HFF-Myc (cell line): ENCODE measurements around the gene MCM6.
"Not testable (repeated sequence)": the region's sequence is repeated elsewhere in the genome, so short reads cannot be mapped to it uniquely, and the experiment has no call there.

Source experiments
- DNase-seq: peaks from one replicate; pipeline ENCODE4 v3.0.0-alpha.2; 2011; ENCODE audit warnings: low read depth; ENCODE audit errors: extremely low read depth
- H3K4me3 ChIP-seq: replicated peaks from 2 replicates; pipeline ENCODE4 v1.5.1; 2011; ENCODE audit warnings: low read depth, mild to moderate bottlenecking, control low read depth, low read length
- TF ChIP-seq, protein P1 (sequence below): IDR thresholded peaks from 2 replicates; pipeline ENCODE4 v1.5.1; 2012; ENCODE audit warnings: mild to moderate bottlenecking, low read depth, low read length, control low read depth; ENCODE audit errors: missing control alignments

The MCM6 gene

DNA sequence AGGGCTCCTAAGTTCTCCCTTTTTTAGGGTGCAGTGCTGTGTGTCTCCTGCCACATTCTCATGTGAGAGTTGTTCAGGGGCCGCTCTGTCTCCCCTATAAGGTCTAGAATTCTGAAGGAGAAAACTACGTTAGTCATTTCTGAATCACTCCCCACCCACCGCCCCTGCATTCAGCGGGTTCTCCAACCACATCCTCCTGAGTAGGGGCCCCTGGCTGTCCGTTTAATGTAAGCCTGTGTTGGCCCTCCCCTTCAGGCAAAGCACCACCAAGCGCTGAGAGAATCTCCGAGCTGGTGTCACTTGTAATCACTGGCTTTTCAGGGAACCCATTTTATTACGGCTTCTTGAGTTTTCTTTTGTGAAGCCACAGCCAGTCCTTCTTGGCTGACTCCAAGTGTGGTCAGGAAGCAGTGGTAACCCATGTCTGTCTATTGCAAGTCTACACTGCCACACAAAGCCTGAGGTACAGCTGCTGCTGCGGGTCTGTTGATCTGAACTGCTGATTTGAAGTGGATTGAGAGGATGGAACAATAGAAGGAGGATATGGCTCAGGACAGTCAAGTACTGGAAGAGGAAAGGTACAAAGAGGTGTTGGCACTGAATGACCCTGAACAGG lies 56.1 kb downstream of the MCM6 start:
- no peak for DNase-seq
- H3K4me3 ChIP-seq, result no peak overlapping the region
- TF ChIP-seq, protein P1, sequence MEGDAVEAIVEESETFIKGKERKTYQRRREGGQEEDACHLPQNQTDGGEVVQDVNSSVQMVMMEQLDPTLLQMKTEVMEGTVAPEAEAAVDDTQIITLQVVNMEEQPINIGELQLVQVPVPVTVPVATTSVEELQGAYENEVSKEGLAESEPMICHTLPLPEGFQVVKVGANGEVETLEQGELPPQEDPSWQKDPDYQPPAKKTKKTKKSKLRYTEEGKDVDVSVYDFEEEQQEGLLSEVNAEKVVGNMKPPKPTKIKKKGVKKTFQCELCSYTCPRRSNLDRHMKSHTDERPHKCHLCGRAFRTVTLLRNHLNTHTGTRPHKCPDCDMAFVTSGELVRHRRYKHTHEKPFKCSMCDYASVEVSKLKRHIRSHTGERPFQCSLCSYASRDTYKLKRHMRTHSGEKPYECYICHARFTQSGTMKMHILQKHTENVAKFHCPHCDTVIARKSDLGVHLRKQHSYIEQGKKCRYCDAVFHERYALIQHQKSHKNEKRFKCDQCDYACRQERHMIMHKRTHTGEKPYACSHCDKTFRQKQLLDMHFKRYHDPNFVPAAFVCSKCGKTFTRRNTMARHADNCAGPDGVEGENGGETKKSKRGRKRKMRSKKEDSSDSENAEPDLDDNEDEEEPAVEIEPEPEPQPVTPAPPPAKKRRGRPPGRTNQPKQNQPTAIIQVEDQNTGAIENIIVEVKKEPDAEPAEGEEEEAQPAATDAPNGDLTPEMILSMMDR, result no peak

DNA sequence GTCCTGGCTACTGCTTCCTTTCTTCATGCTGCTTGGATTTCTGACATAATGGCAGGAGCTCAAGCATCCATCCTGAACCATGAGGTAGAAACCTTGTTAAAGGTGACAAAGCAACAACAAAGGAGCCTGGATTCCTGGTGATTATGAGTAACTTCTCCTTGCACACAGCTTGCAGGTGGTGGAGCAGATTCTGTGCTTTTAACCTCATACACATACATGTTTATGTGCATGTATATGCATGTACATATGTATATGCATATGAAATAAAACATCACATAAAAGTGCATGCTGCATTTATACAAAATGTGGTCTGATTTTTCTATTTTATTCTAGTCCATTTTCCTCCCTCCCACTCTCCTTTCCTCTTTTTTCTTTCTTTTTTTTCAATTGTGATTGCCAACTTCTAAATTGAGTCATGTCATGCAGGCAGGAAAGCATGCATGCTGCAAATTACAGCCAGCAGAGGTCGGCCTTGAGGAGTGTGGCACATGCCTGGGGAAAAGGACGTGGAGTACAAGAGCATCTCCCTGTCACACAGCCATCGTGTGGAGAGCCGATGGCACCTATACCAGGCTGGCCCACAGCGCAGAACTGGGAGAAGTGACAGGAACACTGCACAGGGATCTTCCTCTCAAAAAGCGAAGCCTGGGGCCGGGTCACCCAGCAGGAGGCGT lies 57.2 kb downstream of the MCM6 start:
- no peak for DNase-seq
- H3K4me3 ChIP-seq, result no peak overlapping the region
- TF ChIP-seq, protein P1, result peak; percentile 53

DNA sequence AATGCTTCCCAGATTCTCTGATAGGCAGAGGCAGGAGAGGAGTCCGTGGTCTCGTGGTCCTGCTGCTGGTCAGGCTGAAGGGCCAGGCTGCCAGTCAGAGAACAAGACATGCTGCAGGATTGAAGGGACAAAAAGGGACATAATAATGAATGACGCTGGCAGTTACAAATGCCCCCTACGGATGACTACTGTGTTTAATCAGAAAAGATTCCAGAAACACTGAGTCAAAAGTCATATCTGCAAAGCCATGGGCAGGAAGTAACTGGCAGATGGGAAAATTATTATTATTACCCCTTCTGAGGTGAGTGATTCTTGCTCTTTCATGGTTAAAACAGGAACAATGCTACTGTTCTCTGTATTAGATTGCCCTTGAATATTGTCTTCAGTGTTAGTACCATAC lies 58.3 kb downstream of the MCM6 start:
- H3K4me3 ChIP-seq, result no peak overlapping the region
- DNase-seq, result no peak
- TF ChIP-seq, protein P1, result no peak

DNA sequence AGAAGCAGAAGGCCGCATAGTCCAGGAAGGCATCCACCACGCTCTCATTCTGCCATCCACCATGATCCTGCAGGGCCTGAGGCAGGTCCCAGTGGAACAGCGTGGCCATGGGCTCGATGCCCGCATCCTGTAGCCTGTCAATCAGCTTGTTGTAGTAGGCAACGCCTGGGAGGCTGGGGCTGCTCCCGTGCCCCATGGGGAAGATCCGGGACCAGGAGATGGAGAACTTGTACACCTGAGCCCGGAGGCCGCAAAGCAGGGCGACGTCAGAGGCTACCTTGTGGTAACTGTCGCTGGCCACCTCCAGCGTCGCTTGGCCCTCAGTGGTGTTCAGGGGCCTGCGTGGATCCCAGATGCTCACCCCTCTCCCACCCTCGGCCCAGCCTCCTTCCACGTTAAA lies 58.8 kb downstream of the MCM6 start:
- no peak overlapping the region for H3K4me3 ChIP-seq
- TF ChIP-seq, protein P1, result no peak
- no peak for DNase-seq

DNA sequence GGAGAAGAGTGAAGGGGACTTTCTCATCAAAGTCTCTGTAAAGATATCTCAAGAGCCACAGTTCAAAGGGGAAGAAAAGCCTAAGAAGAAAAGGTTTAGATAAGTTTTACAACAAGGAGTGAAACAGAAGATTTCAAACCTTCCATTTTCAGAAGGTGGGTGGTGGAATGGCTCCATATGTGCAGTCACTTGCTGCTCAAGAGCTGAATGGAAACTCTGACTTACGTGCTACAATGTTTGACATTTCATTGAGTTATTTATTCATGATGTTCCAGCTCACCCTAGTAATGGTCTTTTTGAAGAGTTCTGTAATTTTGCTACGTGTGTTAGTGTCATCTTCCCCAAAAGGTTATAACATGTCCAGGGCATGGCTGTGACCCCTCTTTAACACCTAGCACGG lies 61.0 kb downstream of the MCM6 start:
- DNase-seq, result no peak
- TF ChIP-seq, protein P1, result no peak
- H3K4me3 ChIP-seq, result no peak overlapping the region

DNA sequence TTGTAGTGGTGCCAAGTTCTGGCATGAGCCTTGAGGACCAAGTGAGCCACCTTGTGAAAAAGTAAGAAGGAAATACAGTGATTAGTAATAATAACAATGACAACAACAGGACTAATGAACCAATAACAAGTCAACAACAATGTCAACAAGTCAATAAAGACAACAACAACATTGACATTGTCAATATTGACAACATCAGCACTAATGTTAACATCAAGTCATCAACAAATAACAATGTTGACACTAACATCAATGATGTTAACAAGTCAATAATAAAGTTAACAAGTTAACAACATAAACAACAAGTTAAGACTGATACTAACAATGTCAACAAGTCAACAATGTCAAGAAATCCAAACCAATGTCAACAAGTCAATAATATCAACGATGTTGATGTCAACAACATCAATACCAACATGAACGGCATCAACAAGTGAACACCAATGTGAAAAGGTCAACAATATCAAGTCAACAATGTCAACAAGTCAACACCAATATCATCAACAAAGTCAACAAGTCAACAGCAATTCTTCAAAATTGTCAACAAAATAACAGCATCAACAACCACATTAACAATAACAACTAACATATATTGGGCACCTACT lies 63.2 kb downstream of the MCM6 start:
- no peak overlapping the region for H3K4me3 ChIP-seq
- DNase-seq, result no peak
- TF ChIP-seq, protein P1, result no peak

DNA sequence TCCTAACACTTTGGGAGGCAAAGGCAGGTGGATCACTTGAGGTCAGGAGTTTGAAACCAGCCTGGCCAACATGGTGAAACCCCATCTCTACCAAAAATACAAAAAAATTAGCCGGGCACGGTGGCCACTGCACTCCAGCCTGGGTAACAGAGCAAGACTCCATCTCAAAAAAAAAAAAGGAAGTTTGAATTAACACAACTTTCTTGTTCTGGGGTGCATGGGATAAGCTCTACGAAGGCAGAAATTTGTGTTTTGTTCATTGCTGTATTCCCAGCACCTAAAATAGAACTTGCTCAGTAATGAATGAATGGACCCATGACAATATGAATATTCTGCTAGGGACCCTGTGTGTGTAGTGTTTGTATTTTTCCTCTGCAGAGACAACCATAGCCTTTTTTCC lies 68.4 kb downstream of the MCM6 start:
- not testable (repeated sequence) for DNase-seq, H3K4me3 ChIP-seq
